H9 (cell line): ENCODE results near the gene C12orf50. TPM values are rescaled to one million over a fixed set of nuclear protein-coding genes. Genes with fewer than 3 reads are reported as not detected.

Experiments used
- DNase-seq: peaks from one replicate; pipeline ENCODE4 v3.0.0-alpha.2; 2017
- H2AFZ ChIP-seq: one replicate; pipeline ENCODE4 v1.6.1; 2013; ENCODE audit warnings: mild to moderate bottlenecking, low read length, control low read depth, moderate library complexity
- H2AK5ac ChIP-seq: 2 replicates; pipeline ENCODE4 v1.6.1; 2013; ENCODE audit warnings: low read length, control low read depth, mixed read lengths; ENCODE audit not compliant: insufficient read length
- H2BK120ac ChIP-seq: one replicate; pipeline ENCODE4 v1.6.1; 2013; ENCODE audit warnings: low read depth, mild to moderate bottlenecking, low read length, control low read depth, inconsistent platforms; ENCODE audit not compliant: poor library complexity, severe bottlenecking
- H2BK12ac ChIP-seq: 2 replicates; pipeline ENCODE4 v1.6.1; 2013; ENCODE audit warnings: low read length, control low read depth, mixed read lengths, low read depth; ENCODE audit not compliant: insufficient read length
- H2BK15ac ChIP-seq: 2 replicates; pipeline ENCODE4 v1.6.1; 2013; ENCODE audit warnings: low read depth, low read length, control low read depth
- H2BK20ac ChIP-seq: one replicate; pipeline ENCODE4 v1.6.1; 2013; ENCODE audit warnings: low read depth, mild to moderate bottlenecking, low read length, control low read depth, inconsistent platforms; ENCODE audit not compliant: poor library complexity, severe bottlenecking
- H2BK5ac ChIP-seq: 2 replicates; pipeline ENCODE4 v1.6.1; 2013; ENCODE audit warnings: low read length, control low read depth, mixed read lengths; ENCODE audit not compliant: insufficient read length
- H3K14ac ChIP-seq: 2 replicates; pipeline ENCODE4 v1.6.1; 2013; ENCODE audit warnings: low read length, control low read depth; ENCODE audit not compliant: insufficient read depth
- H3K18ac ChIP-seq: 2 replicates; pipeline ENCODE4 v1.6.1; 2013; ENCODE audit warnings: low read depth, mild to moderate bottlenecking, mixed read lengths, low read length, control low read depth; ENCODE audit not compliant: insufficient read length
- H3K23ac ChIP-seq: 2 replicates; pipeline ENCODE4 v1.6.1; 2013; ENCODE audit warnings: low read length, control low read depth, mixed read lengths, low read depth; ENCODE audit not compliant: insufficient read length
- H3K23me2 ChIP-seq: 2 replicates; pipeline ENCODE4 v1.6.1; 2013; ENCODE audit warnings: low read depth, mild to moderate bottlenecking, mixed read lengths, low read length, control low read depth; ENCODE audit not compliant: insufficient read length, poor library complexity, severe bottlenecking
- H3K27ac ChIP-seq: 2 replicates; pipeline ENCODE4 v1.5.1; 2013; ENCODE audit warnings: low read length, control low read depth, mixed read lengths, low read depth; ENCODE audit not compliant: insufficient read length
- H3K27me3 ChIP-seq: 2 replicates; pipeline ENCODE4 v1.6.1; 2013; ENCODE audit warnings: low read length, control low read depth, inconsistent platforms; ENCODE audit not compliant: insufficient read depth
- H3K4ac ChIP-seq: 2 replicates; pipeline ENCODE4 v1.6.1; 2013; ENCODE audit warnings: low read depth, mild to moderate bottlenecking, control low read depth, inconsistent platforms, low read length, moderate library complexity
- H3K4me1 ChIP-seq: 2 replicates; pipeline ENCODE4 v1.6.1; 2013; ENCODE audit warnings: low read length, control low read depth, inconsistent platforms; ENCODE audit not compliant: insufficient read depth
- H3K4me2 ChIP-seq: 2 replicates; pipeline ENCODE4 v1.6.1; 2013; ENCODE audit warnings: low read length, control low read depth, mixed read lengths; ENCODE audit not compliant: insufficient read length, insufficient read depth
- H3K56ac ChIP-seq: 2 replicates; pipeline ENCODE4 v1.6.1; 2013; ENCODE audit warnings: low read depth, mild to moderate bottlenecking, mixed read lengths, low read length, control low read depth; ENCODE audit not compliant: insufficient read length
- H3K79me1 ChIP-seq: 2 replicates; pipeline ENCODE4 v1.6.1; 2013; ENCODE audit warnings: low read depth, mild to moderate bottlenecking, moderate library complexity, low read length, control low read depth, inconsistent platforms; ENCODE audit not compliant: insufficient read depth, poor library complexity, severe bottlenecking
- H3K79me2 ChIP-seq: 2 replicates; pipeline ENCODE4 v1.6.1; 2013; ENCODE audit warnings: low read length, control low read depth, inconsistent platforms; ENCODE audit not compliant: insufficient read depth
- H3K9ac ChIP-seq: 2 replicates; pipeline ENCODE4 v1.6.1; 2013; ENCODE audit warnings: low read length, control low read depth, mixed read lengths; ENCODE audit not compliant: insufficient read length; ENCODE audit errors: extremely low read depth
- H3K9me3 ChIP-seq: one replicate; pipeline ENCODE4 v1.6.1; 2013; ENCODE audit warnings: low read depth, low read length, inconsistent platforms; ENCODE audit not compliant: control insufficient read depth
- H3T11ph ChIP-seq: one replicate; pipeline ENCODE4 v1.6.1; 2013; ENCODE audit warnings: mild to moderate bottlenecking, low read length, control low read depth, inconsistent platforms
- H4K20me1 ChIP-seq: one replicate; pipeline ENCODE4 v1.6.1; 2013; ENCODE audit not compliant: control insufficient read depth, insufficient read length, insufficient read depth
- H4K5ac ChIP-seq: 2 replicates; pipeline ENCODE4 v1.6.1; 2013; ENCODE audit warnings: low read depth, mild to moderate bottlenecking, mixed read lengths, low read length, control low read depth; ENCODE audit not compliant: insufficient read length
- H4K8ac ChIP-seq: replicated peaks from 2 replicates; pipeline ENCODE4 v1.6.1; 2013; ENCODE audit warnings: low read length, control low read depth, mixed read lengths, low read depth; ENCODE audit not compliant: insufficient read length
- H4K91ac ChIP-seq: 2 replicates; pipeline ENCODE4 v1.6.1; 2013; ENCODE audit warnings: low read depth, mild to moderate bottlenecking, moderate library complexity, mixed read lengths, low read length, control low read depth; ENCODE audit not compliant: insufficient read length
- H3K27ac Mint-ChIP-seq, 3 experiments: 2 replicates in 2 of 3; 3 replicates in 1 of 3; pipeline ENCODE4 v1.8.0; 2020 to 2021; ENCODE audit warnings: mixed read lengths in 3 of 3, mild to moderate bottlenecking in 1 of 3, moderate library complexity in 1 of 3
- H3K27me3 Mint-ChIP-seq: 2 replicates; pipeline ENCODE4 v1.8.0; 2021; ENCODE audit warnings: low read depth, mild to moderate bottlenecking, moderate library complexity, mixed read lengths
- H3K36me3 Mint-ChIP-seq, 3 experiments: 2 replicates in 2 of 3; 3 replicates in 1 of 3; pipeline ENCODE4 v1.8.0; 2020 to 2021; ENCODE audit warnings: low read depth in 3 of 3, mixed read lengths in 3 of 3; ENCODE audit not compliant: insufficient read depth in 1 of 3
- H3K4me1 Mint-ChIP-seq, 2 experiments: 2 replicates each; pipeline ENCODE4 v1.8.0; 2020; ENCODE audit warnings: mixed read lengths in 2 of 2
- H3K4me3 Mint-ChIP-seq, 2 experiments: 2 replicates in 1 of 2; 3 replicates in 1 of 2; pipeline ENCODE4 v1.8.0; 2020 to 2021; ENCODE audit warnings: mild to moderate bottlenecking in 2 of 2, mixed read lengths in 2 of 2, moderate library complexity in 1 of 2
- H3K9me3 Mint-ChIP-seq, 2 experiments: 2 replicates in 1 of 2; 3 replicates in 1 of 2; pipeline ENCODE4 v1.8.0; 2020; ENCODE audit warnings: mild to moderate bottlenecking in 2 of 2, mixed read lengths in 2 of 2, moderate library complexity in 1 of 2
- CTCF ChIP-seq: fragments of 200-600 bp; sonication (generic); conservative IDR thresholded peaks from 3 replicates; pipeline ENCODE4 v1.8.0; 2021; ENCODE audit warnings: antibody characterized with exemption, mild to moderate bottlenecking
- total RNA-seq: library from RNA; stranded (reverse); gene quantifications from 2 replicates; pipeline ENCODE4 v1.2.1, GENCODE V29; 2021

The C12orf50 gene
- total RNA-seq, 1 experiment from 2014 or later = 0.17 TPM

GRCh38 chr12:87933991-87934390 is 95.2 kb downstream of the C12orf50 start:
- H3K9me3 Mint-ChIP-seq = peaks cover 22% of the 10 kb centered on the region in 2 experiments
- Histone ChIP-seq H4K91ac (no peak overlapping the region), H2BK20ac (no peak overlapping the region), H3K9me3 (no peaks in the 10 kb centered on the region), H2BK120ac (no peak overlapping the region), H2AFZ (no peak overlapping the region), H3K18ac (no peak overlapping the region), H3K23ac (no peak overlapping the region), H4K20me1 (no peaks in the 10 kb centered on the region), H3T11ph (no peak overlapping the region), H4K8ac (no peak overlapping the region), H3K4me1 (no peaks in the 10 kb centered on the region), H4K5ac (no peak overlapping the region), H3K27ac (no peak overlapping the region), H3K23me2 (no peaks in the 10 kb centered on the region), H2BK15ac (no peak overlapping the region), H3K4ac (no peak overlapping the region), H2BK12ac (no peak overlapping the region), H3K79me2 (no peaks in the 10 kb centered on the region), H2AK5ac (no peak overlapping the region), H3K27me3 (no peaks in the 10 kb centered on the region), H2BK5ac (no peak overlapping the region), H3K9ac (no peak overlapping the region), H3K4me2 (no peak overlapping the region), H3K14ac (no peak overlapping the region), H3K56ac (no peak overlapping the region), H3K79me1 (no peaks in the 10 kb centered on the region)
- DNase-seq = no peak
- TF ChIP-seq CTCF = no peak
- H3K4me3 Mint-ChIP-seq = no peak overlapping the region
- 0 out of 4 replicates have a peak, but pooled peaks cover under 1 to 2% of the 10 kb centered on the region in 2 experiments for H3K4me1 Mint-ChIP-seq
- peaks cover 0 to 12% (median 8%) of the 10 kb centered on the region in 3 experiments; a peak in 4 of 7 replicates for H3K36me3 Mint-ChIP-seq
- no peak overlapping the region for H3K27ac Mint-ChIP-seq
- H3K27me3 Mint-ChIP-seq = peaks cover 30% of the 10 kb centered on the region
